SK-N-SH (cell line): ENCODE measurements around the gene RABL6. TPM values are rescaled to one million over a fixed set of nuclear protein-coding genes. Genes with fewer than 3 reads are reported as not detected.

Source experiments
- CTCF ChIA-PET: fragments of 300-600, 350-600 bp; formaldehyde crosslinking; extraction: SDS; loops from one replicate; lab custom pipeline; 2021; lab: Yijun Ruan, JAX
- POLR2A ChIA-PET: fragments of 350-600 bp; sonication (Branson Sonifier 250); formaldehyde crosslinking; extraction: SDS; loops from one replicate; lab custom pipeline; 2020; ENCODE audit warnings: antibody characterized with exemption, inconsistent platforms; lab: Yijun Ruan, JAX
- DNase-seq: peaks from one replicate; pipeline ENCODE4 v3.0.0; 2012
- H2AFZ ChIP-seq: fragments of 200-600 bp; sonication (generic); 2 replicates; pipeline ENCODE4 v1.8.1; 2016; ENCODE audit warnings: antibody characterized with exemption, mild to moderate bottlenecking, low read depth
- H3F3A ChIP-seq: fragments of 200-600 bp; sonication (generic); replicated peaks from 2 replicates; pipeline ENCODE3; 2016; ENCODE audit warnings: antibody characterized with exemption, mild to moderate bottlenecking; ENCODE audit not compliant: insufficient read depth
- H3K27ac ChIP-seq, 2 experiments: fragments of 200-500 bp in 1 of 2; fragments of 200-600 bp in 1 of 2; sonication (Bioruptor generic) in 1 of 2; sonication (generic), shearing (Covaris generic) in 1 of 2; 2 replicates each; pipeline versions ENCODE4 v1.5.1 to v1.6.1; 2014 to 2016; ENCODE audit warnings: low read depth in 2 of 2, inconsistent platforms in 1 of 2, low read length in 1 of 2, mild to moderate bottlenecking in 1 of 2, mixed read lengths in 1 of 2
- H3K27me3 ChIP-seq: fragments of 200-600 bp; sonication (generic), shearing (Covaris generic); 2 replicates; pipeline ENCODE4 v1.6.1; 2016; ENCODE audit warnings: mixed run types; ENCODE audit not compliant: insufficient read depth
- H3K36me3 ChIP-seq, 2 experiments: fragments of 200-500 bp in 1 of 2; fragments of 200-600 bp in 1 of 2; sonication (Bioruptor generic) in 1 of 2; sonication (generic) in 1 of 2; replicated peaks in 1 of 2; 2 replicates each; pipeline versions ENCODE3 to v1.5.1; 2014 to 2016; ENCODE audit warnings: low read length in 1 of 2, mild to moderate bottlenecking in 1 of 2; ENCODE audit not compliant: insufficient read depth in 2 of 2, control insufficient read depth in 1 of 2
- H3K4me1 ChIP-seq, 2 experiments: fragments of 200-500 bp in 1 of 2; fragments of 200-600 bp in 1 of 2; sonication (Bioruptor generic) in 1 of 2; sonication (generic), shearing (Covaris generic) in 1 of 2; 2 replicates each; pipeline versions ENCODE4 v1.5.1 to v1.6.1; 2014 to 2016; ENCODE audit warnings: low read depth in 1 of 2, low read length in 1 of 2, mixed run types in 1 of 2; ENCODE audit not compliant: insufficient read depth in 2 of 2, control insufficient read depth in 1 of 2
- H3K4me2 ChIP-seq: fragments of 200-600 bp; sonication (generic), shearing (Covaris generic); 2 replicates; pipeline ENCODE4 v1.6.1; 2017; ENCODE audit warnings: mixed run types
- H3K4me3 ChIP-seq, 2 experiments: fragments of 200-500 bp in 1 of 2; fragments of 200-600 bp in 1 of 2; sonication (Bioruptor generic) in 1 of 2; sonication (generic), shearing (Covaris generic) in 1 of 2; 2 replicates each; pipeline versions ENCODE4 v1.5.1 to v1.8.1; 2014 to 2016; ENCODE audit warnings: low read depth in 2 of 2, inconsistent platforms in 1 of 2, low read length in 1 of 2, mild to moderate bottlenecking in 1 of 2, mixed read lengths in 1 of 2, moderate library complexity in 1 of 2
- H3K79me2 ChIP-seq: fragments of 200-600 bp; sonication (generic); 2 replicates; pipeline ENCODE4 v1.8.1; 2017; ENCODE audit warnings: mild to moderate bottlenecking; ENCODE audit not compliant: insufficient read depth
- H3K9ac ChIP-seq: fragments of 200-600 bp; sonication (generic); 2 replicates; pipeline ENCODE4 v1.6.1; 2017; ENCODE audit warnings: mixed run types
- H3K9me2 ChIP-seq: fragments of 200-600 bp; sonication (generic); 2 replicates; pipeline ENCODE4 v1.6.1; 2017; ENCODE audit warnings: mixed run types
- H3K9me3 ChIP-seq: fragments of 200-600 bp; sonication (generic); 2 replicates; pipeline ENCODE4 v1.6.1; 2017; ENCODE audit warnings: mixed run types, mild to moderate bottlenecking, moderate library complexity
- H4K20me1 ChIP-seq: fragments of 200-600 bp; sonication (generic); 2 replicates; pipeline ENCODE4 v1.6.1; 2017; ENCODE audit warnings: mild to moderate bottlenecking, mixed run types; ENCODE audit not compliant: insufficient read depth
- CTCF ChIP-seq: fragments of 200-600 bp; sonication (generic); IDR thresholded peaks from 2 replicates; pipeline ENCODE4 v1.6.1; 2017; ENCODE audit warnings: antibody characterized with exemption, mild to moderate bottlenecking, moderate library complexity
- EP300 ChIP-seq, 2 experiments: IDR thresholded peaks; 2 replicates each; pipeline versions ENCODE4 v1.4.0 to v1.6.1; 2012; ENCODE audit warnings: borderline replicate concordance in 1 of 2, low read depth in 1 of 2, low read length in 1 of 2
- FOSL2 ChIP-seq: IDR thresholded peaks from 2 replicates; pipeline ENCODE4 v1.4.0; 2012; ENCODE audit warnings: low read depth, mild to moderate bottlenecking, moderate library complexity, borderline replicate concordance
- FOXM1 ChIP-seq: IDR thresholded peaks from 2 replicates; pipeline ENCODE4 v1.4.0; 2012; ENCODE audit warnings: low read depth, mild to moderate bottlenecking
- GATA2 ChIP-seq: sonication (generic); formaldehyde crosslinking; IDR thresholded peaks from 2 replicates; pipeline ENCODE4 v1.5.0; 2020; ENCODE audit warnings: mild to moderate bottlenecking, missing genetic modification reagents
- IRF3 ChIP-seq: fragments of 150-350 bp; IDR thresholded peaks from 2 replicates; pipeline ENCODE4 v1.6.1; 2016; ENCODE audit warnings: mild to moderate bottlenecking, low read depth, low read length
- JUND ChIP-seq: IDR thresholded peaks from 2 replicates; pipeline ENCODE4 v1.4.0; 2012
- MEF2A ChIP-seq: IDR thresholded peaks from 2 replicates; pipeline ENCODE4 v1.4.0; 2012; ENCODE audit warnings: low read depth, borderline replicate concordance
- MXI1 ChIP-seq: IDR thresholded peaks from 2 replicates; pipeline ENCODE4 v1.6.1; 2012; ENCODE audit warnings: mild to moderate bottlenecking, low read depth, low read length, improper control_type of control experiment
- NRF1 ChIP-seq: IDR thresholded peaks from 2 replicates; pipeline ENCODE4 v1.6.1; 2012; ENCODE audit warnings: low read depth, mild to moderate bottlenecking, low read length
- POLR2AphosphoS5 ChIP-seq: IDR thresholded peaks from 2 replicates; pipeline ENCODE4 v1.6.1; 2012; ENCODE audit warnings: low read depth, low read length
- RAD21 ChIP-seq: IDR thresholded peaks from 2 replicates; pipeline ENCODE4 v1.6.1; 2012; ENCODE audit warnings: mild to moderate bottlenecking, low read length
- RFX5 ChIP-seq: IDR thresholded peaks from 2 replicates; pipeline ENCODE4 v1.6.1; 2012; ENCODE audit warnings: mild to moderate bottlenecking, improper control_type of control experiment, low read length
- RXRA ChIP-seq: IDR thresholded peaks from 2 replicates; pipeline ENCODE4 v1.4.0; 2012; ENCODE audit warnings: low read depth, mild to moderate bottlenecking, borderline replicate concordance
- SMC3 ChIP-seq: IDR thresholded peaks from 2 replicates; pipeline ENCODE4 v1.6.1; 2012; ENCODE audit warnings: low read depth, low read length, improper control_type of control experiment
- TAF1 ChIP-seq: IDR thresholded peaks from 2 replicates; pipeline ENCODE4 v1.6.1; 2012; ENCODE audit warnings: low read depth, mild to moderate bottlenecking, low read length, moderate library complexity, borderline replicate concordance
- ZBTB33 ChIP-seq: IDR thresholded peaks from 2 replicates; pipeline ENCODE4 v1.4.0; 2012; ENCODE audit warnings: low read depth, borderline replicate concordance
- WGBS: methylation state at CpG from one replicate; pipeline ENCODE4 v1.1.6; 2017; ENCODE audit warnings: low lambda C conversion rate; 5-methylcytosine and 5-hydroxymethylcytosine counted together
- polyA plus RNA-seq, 3 experiments: library from polyadenylated mRNA; depleted of rRNA; stranded (reverse); fragments of >200 nt; gene quantifications; 2 replicates each; pipeline ENCODE4 v1.2.3, GENCODE V29; 2012
- TF ChIP-seq, protein P1 (sequence below): IDR thresholded peaks from 2 replicates; pipeline ENCODE4 v1.6.1; 2012; ENCODE audit warnings: mild to moderate bottlenecking, low read depth, low read length, moderate library complexity

RABL6 gene
- polyA plus RNA-seq, 1 of the 3 experiments (the other 2 are of a cell fraction): 43.6 TPM

DNA sequence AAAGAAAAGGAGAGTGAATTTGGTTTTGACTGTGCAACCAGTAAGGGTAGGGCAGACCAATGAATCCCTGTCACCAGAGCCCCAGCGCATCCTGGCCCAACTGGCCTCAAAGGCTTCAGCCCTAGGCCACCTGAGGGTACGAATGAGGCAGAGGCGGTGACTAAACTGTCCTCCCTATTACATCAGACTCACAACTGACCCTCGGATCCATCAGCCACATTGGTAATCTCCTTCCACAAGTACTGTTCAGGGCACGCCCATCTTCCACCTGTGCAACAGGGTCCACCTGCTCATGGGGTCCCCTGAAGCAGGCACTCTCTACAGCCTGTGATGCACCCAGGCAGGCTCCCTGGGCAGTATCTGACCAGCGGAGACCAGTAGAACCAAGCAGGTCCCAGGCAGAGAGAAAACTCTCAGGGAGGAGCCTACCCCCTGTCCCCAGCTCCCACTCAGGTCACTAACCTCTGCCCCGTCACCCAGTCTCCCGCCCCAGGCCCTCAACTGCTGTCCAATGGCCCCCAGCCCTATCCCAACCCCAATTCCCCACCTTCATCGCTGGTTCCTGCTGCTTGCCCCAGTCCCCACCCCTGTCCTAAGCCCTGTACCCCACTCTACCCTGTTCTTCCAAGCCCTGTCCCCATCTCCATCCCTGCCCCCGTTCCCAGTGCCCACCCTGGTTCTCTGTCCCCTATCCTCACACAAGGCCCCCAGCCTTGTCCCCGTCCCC, 57.5 kb downstream of the RABL6 start (continued):
- TF ChIP-seq MEF2A (no peak), GATA2 (CRISPR knock-in tag) (no peak), EP300 (IDR thresholded peaks at IDR 0.05; ENCODE audit: borderline replicate concordance in 1 of 2, low read depth in 1 of 2, low read length in 1 of 2) (no peak), CTCF (no peak), FOXM1 (no peak), JUND (no peak), FOSL2 (no peak)
- TF ChIP-seq, protein P1, sequence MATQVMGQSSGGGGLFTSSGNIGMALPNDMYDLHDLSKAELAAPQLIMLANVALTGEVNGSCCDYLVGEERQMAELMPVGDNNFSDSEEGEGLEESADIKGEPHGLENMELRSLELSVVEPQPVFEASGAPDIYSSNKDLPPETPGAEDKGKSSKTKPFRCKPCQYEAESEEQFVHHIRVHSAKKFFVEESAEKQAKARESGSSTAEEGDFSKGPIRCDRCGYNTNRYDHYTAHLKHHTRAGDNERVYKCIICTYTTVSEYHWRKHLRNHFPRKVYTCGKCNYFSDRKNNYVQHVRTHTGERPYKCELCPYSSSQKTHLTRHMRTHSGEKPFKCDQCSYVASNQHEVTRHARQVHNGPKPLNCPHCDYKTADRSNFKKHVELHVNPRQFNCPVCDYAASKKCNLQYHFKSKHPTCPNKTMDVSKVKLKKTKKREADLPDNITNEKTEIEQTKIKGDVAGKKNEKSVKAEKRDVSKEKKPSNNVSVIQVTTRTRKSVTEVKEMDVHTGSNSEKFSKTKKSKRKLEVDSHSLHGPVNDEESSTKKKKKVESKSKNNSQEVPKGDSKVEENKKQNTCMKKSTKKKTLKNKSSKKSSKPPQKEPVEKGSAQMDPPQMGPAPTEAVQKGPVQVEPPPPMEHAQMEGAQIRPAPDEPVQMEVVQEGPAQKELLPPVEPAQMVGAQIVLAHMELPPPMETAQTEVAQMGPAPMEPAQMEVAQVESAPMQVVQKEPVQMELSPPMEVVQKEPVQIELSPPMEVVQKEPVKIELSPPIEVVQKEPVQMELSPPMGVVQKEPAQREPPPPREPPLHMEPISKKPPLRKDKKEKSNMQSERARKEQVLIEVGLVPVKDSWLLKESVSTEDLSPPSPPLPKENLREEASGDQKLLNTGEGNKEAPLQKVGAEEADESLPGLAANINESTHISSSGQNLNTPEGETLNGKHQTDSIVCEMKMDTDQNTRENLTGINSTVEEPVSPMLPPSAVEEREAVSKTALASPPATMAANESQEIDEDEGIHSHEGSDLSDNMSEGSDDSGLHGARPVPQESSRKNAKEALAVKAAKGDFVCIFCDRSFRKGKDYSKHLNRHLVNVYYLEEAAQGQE: no peak
- TF ChIP-seq, all 33 proteins: peak for 0

- CTCF ChIA-PET: no interaction called here
- H3K9ac ChIP-seq: peak overlapping the region; percentile 94
Observed at GRCh38 chr9:136865768-136866103, 58.0 kb downstream of the RABL6 start.

More at GRCh38 chr9:136865768-136866103, 58.0 kb downstream of the RABL6 start:
- peaks cover 43% of the 10 kb centered on the region for H3K79me2 ChIP-seq
- TF ChIP-seq IRF3 (no peak), SMC3 (no peak), RFX5 (no peak), NRF1 (no peak), MXI1 (no peak), RXRA (no peak), POLR2AphosphoS5 (no peak), RAD21 (no peak), ZBTB33 (no peak), TAF1 (no peak)
- no peaks in the 10 kb centered on the region for H3K27me3 ChIP-seq
- H3K4me1 ChIP-seq: peaks cover 6 to 9% of the 10 kb centered on the region in 2 experiments; a peak in 1 of 4 replicates
- H4K20me1 ChIP-seq: no peaks in the 10 kb centered on the region
- H3K9me2 ChIP-seq: no peaks in the 10 kb centered on the region
- peak overlapping the region; percentile 69 to 83 for H3K4me3 ChIP-seq
- H3K9me3 ChIP-seq: no peaks in the 10 kb centered on the region
- peak overlapping the region; percentile 57 to 70 for H3K27ac ChIP-seq
- peaks cover 23 to 31% of the 10 kb centered on the region in 2 experiments for H3K36me3 ChIP-seq
- DNase-seq: peak; percentile 78
- H2AFZ ChIP-seq: no peak overlapping the region
- H3F3A ChIP-seq: no peaks in the 10 kb centered on the region
- POLR2A ChIA-PET: interaction anchor here (0.7 to 1.0 kb wide), 3 partner anchors 16 to 20 kb away, joined by 3 to 5 read pairs (median 4); partner anchors contain the start of gene TRAF2
- 2% methylated on average over 15 of the region's 20 CpGs for WGBS
- peak overlapping the region; percentile 89 for H3K4me2 ChIP-seq
